Stimulated activated CD4-positive, alpha-beta T cell treated with anti-CD3 and anti-CD28 coated beads, Interleukin-2, amount 100 ng/mL, for 48 hours (primary cell): ENCODE data around the gene KRT37.
"Not testable (repeated sequence)": the region's sequence is repeated elsewhere in the genome, so short reads cannot be mapped to it uniquely, and the experiment has no call there.

Source experiments
- DNase-seq, 2 donors: peaks; one replicate each; pipeline ENCODE4 v3.0.0-alpha.2; 2020

The KRT37 gene

GRCh38 chr17:41434005-41434404 is 9.6 kb upstream of the KRT37 start:
- DNase-seq: no peak

- DNase-seq: no peak
These were observed 9.2 kb upstream of the KRT37 start for GRCh38 chr17:41433586-41433985.

GRCh38 chr17:41430376-41430775 is 6.0 kb upstream of the KRT37 start:
- not testable (repeated sequence) for DNase-seq

DNA sequence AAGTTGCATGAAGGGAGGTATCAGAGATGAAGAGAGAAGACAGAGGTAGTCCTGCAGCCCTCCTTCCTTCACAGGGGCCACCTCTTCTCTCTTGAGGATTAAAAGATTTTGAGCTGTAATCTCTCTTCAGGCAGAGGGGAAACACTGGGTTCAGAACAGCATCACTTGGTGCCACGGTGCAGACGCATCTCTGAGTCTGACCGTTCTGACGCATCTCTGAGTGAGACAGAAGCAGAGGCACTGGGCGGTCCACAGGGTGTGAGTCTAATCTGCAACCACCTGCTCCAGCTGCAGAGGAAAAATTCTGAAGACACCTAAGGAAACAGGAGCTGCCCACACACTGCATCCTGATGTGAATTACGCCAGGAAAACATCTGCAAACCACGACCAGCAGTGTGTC is 5.3 kb upstream of the KRT37 start:
- DNase-seq: no peak

DNA sequence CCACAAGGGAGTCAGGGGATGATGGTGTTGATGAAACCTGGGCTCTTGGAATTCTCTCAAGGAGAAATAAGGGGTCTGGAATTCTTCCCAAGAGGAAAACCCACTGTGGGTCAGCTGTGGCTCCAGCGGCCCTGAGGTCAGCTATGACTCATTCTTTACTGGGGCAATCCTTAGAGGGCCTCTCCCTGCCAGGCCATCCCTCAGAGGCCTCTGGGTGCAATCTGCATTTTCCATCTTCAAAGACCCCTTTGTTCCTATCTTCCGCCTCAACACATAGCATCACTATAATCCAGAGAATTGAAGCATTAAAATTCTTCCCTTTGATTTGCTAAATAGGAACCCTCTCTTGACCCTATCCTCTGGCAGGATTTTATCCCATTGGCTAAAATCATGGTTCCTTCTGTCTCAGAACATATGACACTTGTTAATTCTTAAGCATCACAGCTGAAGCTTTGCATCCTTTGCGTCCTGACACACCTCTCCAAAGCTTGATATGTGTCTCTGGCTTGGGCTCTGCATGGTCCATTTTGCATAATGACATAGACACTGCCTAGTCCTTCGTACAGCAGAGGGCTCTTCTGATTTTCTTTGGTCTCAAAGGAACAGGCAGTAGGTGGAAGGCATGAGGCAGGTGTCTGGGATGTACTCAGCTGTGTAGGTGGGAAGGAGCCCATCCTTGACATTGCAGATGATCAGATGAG is 4.4 kb upstream of the KRT37 start:
- no peak for DNase-seq

DNA sequence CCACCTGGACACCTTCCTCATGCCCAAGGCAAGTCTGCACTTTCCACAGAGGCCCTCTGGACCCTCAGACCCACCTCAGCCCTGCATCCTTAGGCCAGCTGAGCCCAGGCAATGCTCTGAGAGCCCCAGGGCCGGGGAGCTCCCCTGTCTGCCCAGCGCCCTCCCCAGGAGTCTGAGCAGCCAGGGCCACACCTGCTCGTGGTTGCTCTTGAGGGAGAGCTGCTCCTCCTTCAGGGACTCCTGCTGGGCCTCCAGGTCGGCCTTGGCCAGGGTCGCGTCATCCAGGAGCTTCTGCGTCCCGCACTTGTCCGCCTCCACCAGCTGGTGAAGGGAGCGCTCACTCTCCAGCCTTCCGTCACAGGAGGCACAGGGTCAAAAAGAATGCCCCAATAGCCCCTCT is 1.8 kb downstream of the KRT37 start:
- DNase-seq: not testable (repeated sequence)

DNA sequence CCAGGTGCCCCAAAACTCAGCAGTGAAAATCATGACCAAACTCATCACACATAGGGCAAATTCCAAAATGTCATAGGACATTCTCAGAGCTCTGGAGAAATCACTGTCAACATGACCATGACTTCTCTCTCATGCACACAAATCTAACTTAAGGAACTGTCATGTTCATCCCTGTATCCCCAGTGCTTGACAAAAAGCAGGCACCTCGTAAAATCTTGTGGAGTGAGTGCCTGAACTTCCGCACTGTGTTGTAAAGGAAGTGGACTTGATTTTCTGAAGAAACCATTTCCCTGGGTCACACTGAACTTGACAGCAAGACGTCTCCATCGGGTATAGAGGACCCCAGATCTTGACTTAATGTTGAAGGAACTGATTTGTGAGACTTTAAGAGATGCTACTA is 2.8 kb downstream of the KRT37 start:
- DNase-seq: no peak

DNA sequence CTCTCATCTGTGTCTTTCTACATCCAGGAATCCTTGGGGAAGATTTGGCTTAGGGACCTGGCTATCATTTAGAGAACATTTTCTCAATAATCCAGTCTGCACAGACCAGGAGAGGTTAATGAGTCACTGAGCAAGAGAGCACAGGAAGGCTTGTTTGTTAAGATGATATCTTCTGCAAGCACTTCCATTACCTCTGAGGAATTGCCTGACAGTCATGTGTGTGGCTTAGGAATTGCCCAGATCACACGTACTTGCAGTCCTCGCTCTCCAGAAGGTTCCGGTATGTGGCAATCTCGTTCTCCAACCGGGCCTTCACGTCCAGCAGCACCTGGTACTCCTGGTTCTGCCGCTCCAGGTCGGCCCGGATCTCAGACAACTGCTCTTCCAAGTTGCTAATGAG is 3.3 kb downstream of the KRT37 start:
- DNase-seq: no peak

DNA sequence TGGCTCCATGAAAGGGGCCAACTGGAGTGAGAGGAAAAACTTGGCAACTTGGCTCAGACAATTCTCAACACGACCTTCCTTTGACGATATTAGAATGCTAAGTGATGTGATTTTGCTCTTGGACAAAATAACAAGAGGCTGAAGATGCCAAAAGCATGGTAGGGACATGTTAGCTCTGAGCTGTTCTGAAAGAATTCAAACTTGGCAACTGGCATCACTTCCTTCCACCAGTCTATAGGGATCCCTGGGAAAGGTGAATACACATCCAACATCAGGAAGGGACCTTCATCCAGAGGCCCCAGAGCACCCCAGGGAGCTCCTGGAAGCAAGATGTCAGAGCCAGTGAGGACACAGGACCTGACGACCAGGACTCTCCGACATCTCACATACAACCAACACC is 4.3 kb downstream of the KRT37 start:
- DNase-seq: no peak

DNA sequence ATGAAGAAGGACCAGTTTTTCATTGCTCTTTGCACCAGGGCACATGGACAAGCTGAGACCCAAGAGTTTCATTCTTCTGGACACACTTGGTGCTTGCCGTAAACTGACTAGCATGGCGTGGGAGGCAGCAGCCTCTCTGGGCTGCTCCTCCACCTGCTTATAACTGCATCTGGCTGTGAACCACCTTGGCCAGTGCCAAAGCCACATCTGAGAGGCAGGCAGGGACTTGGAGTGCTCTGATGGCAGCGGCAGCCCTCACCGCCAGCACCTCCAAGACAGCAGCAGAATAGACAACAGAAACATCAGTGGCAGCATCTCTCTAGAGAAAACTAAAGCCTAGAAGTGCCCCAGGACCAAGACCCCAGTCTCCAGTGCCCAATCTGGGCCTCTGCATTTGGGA is 4.7 kb downstream of the KRT37 start:
- no peak for DNase-seq

DNA sequence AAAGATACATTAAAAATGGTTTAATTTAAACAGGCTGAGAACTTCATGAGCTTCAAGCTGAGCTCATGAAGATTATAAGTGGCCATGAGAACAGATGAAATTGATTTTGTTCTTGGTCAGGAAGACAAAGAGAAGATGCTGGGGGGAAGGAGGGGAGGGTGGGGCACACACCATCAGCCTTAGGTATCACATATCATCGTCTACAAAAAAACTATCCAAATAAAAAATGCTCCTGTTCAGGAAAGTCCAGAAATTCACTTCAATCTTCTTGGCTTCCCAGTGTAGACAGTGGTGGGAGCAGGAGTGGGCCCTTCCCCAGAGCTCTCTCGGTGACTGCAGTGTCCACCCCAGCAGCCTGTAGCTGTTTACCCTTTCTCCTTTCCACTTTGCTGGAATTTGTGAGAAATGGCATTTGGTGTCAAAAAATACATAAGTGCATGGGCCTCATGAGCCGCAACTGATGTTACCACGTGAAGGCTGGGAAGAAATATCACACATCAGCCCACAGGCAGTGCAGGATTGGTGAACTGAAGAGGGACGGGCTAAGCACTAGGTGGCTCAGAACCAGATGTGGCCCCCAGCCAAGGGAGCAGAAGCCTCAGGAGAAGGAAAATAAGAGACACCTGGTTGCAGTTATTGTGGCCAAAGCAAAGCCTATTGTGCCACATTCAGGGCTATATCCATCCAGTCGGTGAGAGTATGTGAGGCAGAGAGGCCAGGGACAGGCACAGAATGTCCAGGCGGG is 6.1 kb downstream of the KRT37 start:
- DNase-seq: no peak

DNA sequence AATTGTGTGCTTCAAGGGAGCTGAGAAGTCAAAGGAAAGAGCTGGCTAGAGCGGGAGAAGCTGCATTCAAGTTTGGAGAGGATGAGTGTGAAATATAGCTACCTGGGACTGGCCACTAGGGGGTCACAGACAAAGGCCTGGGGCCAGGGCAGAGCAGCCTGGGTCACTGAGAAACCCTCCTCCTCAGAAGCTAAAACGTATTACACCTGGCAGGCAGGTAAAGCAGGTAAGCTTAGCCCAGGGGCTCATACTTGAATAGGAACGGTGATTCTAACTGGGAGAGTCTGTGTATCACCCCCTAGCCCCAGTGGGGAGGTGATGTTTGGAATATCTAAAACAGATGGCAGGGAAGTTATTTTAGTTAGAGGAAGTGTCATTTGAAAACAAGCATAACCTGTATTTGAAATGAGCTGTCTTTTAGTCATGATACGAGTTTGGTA is 6.8 kb downstream of the KRT37 start:
- no peak for DNase-seq

GRCh38 chr17:41417127-41417526 is 7.3 kb downstream of the KRT37 start:
- DNase-seq: no peak

DNA sequence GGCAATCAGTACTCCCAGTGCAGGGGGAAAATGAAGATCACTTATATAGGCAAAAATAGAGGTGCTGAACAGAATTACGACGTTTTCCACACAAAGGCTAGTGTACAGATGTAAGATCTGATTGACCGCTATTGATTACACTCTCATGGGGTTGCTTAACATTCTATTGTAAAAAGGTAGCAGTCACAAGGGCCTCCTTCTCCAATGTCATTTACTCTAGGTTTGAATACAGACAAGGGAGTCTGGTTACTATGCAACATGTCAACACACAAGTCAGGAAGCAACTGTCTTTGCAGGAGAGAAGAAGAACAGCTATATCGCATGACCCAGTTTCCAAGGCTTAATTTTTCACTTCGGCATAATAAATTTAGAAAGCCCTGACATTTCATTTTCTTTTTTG is 7.9 kb downstream of the KRT37 start:
- DNase-seq: no peak

GRCh38 chr17:41415833-41416335 is 8.5 kb downstream of the KRT37 start:
- no peak for DNase-seq

GRCh38 chr17:41415411-41415810 is 9.0 kb downstream of the KRT37 start:
- DNase-seq: no peak

- DNase-seq: no peak
These were observed 10.4 kb downstream of the KRT37 start for GRCh38 chr17:41413982-41414381.

DNA sequence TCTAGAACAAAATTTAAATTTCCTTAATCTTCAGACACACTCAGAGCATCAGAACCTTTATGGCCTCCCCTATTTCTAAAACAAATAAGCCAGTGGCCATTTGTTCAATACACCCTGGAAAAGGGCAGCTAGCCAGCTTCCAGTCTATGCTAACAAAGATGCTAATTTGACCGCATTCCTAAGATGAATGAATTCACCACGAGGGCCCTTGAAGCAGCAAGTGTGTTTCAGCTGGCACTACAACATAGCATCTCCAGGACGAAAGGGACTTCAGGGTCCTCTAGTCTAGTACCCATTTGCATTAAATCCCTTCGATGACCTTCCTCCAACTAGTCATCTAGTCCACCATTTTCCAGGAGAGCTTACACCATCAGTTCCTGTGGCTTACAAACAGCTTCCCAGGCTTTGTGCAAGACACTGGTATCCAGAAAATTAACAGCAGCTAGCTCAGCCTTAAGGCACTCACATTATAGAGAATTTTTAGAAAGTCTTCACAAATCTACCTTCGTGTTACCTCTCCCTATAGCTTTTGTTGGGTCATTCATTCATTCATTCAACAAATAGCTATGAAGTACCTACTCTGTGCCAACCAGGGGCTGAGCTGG is 10.9 kb downstream of the KRT37 start:
- DNase-seq: no peak

- no peak for DNase-seq
These were observed 13.1 kb downstream of the KRT37 start for GRCh38 chr17:41411072-41411840.

DNA sequence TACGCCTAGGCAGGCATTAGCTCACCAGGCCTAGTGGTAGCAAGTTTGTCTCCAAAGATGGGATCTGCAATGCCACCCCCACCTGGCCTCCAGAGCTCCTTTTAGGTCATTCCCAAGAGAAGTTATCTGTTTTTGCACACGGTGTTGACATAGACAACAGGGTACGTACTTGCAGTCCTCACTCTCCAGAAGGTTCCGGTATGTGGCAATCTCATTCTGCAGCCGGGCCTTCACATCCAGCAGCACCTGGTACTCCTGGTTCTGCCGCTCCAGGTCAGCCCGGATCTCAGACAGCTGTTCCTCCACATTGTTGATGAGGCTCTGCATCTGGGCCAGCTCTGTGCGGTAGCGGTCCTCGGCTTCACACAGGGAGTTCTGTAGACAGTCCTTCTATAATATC is 17.2 kb downstream of the KRT37 start:
- no peak for DNase-seq

DNA sequence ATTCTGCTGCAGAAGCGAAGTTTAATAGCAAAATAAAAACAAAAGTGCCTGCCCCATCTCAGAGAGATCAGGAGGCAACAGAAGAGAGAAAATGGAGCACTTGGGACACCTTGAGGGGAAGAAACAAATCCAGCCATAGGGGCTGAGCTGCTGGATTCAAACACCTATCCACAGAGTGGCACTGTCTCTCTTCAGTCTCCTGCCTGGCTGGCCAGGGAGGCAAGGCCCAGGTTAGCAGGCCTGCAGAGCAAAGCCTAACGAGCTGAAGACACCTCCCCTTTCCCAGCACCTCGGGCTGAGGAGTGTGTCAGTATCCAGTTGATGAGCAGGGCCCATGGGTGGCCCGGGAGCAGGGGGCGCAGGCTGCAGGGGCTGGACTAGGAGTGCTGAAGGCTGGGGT is 18.2 kb downstream of the KRT37 start:
- DNase-seq: no peak

DNA sequence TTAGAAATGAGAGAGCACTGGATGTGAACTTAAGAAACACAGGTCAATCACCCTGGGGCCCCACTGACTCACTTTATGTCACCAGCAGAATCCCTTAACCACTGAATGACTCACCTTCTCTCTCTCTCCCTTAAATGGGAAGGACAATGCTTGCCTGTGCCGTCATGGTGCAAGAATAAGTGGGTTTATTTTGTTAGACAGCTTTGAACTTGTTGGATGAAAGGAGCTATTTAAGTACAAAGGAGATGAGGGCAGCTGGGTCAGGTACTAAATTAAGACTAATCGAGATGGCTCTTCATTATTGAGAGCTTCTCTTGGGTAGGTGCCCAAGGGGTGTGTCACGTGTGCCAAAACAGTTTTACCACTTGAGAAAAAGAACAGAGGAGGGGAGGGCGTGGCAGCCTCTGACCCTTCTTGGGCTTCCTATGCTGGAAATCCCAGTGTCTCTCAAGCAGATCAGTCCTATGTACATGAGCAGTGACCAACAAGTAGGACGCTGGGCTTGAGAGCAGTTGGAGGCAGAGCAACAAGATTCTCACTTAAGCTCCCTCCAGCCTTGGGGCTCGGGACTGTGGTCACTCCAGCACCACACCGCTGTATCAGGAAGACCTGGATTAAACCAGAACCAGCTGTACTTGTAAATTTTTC is 20.2 kb downstream of the KRT37 start:
- DNase-seq: peak; percentile 20 to 32
